NK-92 (cell line): ENCODE results near the gene UCN3.
"Not testable (repeated sequence)": the region's sequence is repeated elsewhere in the genome, so short reads cannot be mapped to it uniquely, and the experiment has no call there.

Experiments used
- DNase-seq: peaks from one replicate; lab custom pipeline; 2025; ENCODE audit not compliant: unreplicated experiment; lab: John Stamatoyannopoulos, UW

The UCN3 gene

DNA sequence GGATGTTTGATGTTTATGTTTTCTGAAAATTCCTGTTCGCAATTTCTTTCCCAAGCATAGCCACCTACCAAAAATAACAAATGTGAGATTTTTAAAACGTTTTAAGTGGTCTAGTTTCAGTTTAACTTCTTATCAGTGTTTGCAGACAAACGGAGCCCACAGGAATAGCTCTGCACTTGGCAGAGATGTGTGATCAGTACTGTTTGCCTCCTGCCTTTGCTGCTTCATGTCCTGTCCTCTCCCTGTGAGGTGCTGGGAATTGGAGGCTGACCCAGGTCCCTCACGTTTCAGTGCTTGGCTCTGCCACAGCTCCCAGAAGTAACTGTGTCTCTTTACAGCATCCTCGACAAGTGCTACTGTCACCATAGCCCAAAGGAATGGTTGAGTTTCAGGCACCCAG is 1.2 kb downstream of the UCN3 start:
- no peak for DNase-seq

DNA sequence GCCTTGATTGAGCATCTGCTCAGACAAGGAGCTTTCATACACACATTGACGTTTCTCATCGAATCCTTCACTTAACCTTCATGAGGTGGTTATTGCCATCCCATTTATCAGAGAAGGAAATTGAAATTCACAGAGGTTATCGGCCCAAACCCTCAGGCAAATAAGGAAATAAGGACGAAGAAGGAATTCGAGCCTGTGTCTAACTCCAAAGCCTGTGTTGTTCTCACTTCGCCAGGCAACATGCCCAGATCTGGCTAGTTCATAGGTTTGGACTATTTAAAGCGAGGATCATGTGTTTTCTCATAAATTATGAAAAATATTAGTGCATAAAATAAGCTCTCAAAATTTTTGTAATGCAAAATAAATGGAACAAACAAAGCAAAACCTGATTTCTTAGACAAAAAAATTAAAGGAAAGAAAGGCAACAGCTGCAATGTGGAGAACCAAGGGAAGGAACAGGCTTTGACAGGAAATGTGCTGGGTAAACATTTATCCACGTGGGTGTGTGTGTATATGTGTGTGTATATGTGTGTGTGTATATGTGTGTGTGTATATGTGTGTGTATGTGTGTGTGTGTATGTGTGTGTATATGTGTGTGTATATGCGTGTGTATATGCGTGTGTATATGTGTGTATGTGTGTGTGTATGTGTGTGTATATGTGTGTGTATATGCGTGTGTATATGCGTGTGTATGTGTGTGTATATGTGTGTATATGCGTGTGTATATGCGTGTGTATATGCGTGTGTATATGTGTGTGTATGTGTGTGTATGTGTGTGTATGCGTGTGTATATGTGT is 4.8 kb downstream of the UCN3 start:
- DNase-seq = no peak

DNA sequence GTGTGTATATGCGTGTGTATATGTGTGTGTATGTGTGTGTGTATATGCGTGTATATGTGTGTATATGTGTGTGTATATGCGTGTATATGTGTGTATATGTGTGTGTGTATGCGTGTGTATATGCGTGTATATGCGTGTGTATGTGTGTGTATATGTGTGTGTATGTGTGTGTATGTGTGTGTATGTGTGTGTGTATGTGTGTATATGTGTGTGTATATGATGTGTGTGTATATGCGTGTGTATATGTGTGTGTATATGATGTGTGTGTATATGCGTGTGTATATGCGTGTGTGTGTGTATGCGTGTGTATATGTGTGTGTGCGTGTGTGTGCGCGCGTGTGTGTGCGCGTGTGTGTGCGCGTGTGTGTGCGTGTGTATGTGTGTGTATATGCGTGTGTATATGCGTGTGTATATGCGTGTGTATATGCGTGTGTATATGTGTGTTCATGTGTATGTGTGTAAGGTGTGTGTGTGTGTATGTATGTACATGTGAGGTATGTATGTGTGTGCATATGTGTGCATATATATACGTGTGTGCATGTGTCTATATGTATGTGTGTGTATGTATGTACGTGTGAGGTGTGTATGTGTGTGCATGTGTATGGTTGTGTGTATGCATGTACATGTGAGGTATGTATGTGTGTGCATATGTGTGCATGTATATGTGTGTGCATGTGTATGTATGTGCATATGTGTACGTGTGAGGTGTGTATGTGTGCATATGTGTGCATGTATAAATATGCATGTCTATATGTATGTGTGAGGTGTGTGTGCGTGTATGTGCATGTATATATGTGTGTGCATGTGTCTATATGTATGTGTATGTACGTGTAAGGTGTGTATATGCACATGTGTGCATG is 6.0 kb downstream of the UCN3 start:
- DNase-seq = no peak

DNA sequence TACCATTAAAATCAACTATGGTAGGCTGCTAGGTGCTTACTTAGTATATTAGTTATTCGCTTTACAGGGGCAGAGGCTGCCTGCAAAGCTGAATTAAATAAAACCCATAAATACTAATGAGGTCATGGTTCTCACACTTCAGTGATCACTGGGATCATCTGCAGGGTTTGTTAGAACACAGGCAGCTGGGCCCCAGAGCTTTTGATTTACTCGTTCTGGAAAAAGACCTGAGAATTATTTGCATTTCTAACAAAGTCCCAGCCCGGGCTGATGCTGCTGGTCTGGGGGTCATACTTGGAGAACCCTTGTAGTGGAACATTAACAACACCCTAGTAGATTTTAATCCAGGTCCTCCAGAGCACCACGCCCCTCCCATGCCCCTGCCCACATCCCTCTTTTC is 8.5 kb downstream of the UCN3 start:
- no peak for DNase-seq

DNA sequence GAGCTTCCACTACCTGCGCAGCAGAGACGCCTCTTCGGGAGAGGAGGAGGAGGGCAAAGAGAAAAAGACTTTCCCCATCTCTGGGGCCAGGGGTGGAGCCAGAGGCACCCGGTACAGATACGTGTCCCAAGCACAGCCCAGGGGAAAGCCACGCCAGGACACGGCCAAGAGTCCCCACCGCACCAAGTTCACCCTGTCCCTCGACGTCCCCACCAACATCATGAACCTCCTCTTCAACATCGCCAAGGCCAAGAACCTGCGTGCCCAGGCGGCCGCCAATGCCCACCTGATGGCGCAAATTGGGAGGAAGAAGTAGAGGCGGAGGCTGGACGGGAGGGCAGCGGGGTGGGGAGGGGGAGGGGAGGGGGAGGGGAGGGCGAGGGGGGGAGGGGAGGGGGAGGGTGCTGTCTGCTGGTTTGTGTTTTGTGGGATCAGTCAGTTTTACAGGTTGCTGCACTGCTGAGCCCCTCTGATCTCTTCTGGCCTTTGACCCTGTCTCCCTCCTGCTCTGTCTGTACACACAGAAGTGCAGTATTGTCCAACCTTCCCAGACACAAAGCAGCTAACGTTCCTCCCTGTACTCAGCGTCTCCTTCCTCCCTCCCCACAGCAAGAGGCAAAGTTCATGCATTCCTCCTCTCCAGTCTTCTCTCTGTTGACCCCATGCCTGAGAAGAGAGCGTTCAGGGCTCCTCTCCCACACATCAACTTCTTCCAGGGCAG is 9.3 kb downstream of the UCN3 start:
- DNase-seq = no peak

DNA sequence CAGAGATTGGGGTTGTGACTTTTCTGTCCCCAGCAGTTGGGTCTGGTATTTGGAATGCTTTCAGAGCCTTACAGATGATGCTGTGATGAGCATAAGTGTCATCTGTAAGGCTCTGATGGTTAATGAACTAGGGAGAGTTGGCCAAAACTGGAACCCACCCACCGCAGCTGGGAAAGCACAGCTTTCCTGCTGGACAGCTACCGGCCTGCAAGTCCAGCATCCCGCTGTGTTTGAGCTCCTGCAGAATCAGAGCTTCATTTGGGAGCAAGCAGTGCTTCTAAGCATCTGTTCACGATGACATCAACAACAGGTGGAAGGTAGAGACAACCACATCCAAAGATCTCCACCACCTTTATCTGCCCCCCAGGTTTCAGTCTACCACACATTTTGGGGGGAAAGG is 11.7 kb downstream of the UCN3 start:
- DNase-seq = no peak

DNA sequence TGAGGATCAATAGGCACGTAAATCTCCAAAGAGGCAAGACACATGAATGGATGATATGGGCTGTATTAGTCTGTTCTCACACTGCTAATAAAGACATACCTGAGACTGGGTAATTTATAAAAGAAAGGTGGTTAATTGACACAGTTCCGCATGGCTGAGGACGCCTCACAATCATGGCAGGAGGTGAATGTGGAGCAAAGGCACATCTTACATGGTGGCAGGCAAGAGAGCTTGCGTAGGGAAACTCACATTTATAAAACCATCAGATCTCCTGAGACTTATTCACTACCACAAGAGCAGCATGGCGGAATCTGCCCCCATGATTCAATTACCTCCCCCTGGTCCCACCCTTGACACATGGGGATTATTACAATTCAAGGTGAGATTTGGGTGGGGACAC is 14.4 kb downstream of the UCN3 start:
- DNase-seq = not testable (repeated sequence)

DNA sequence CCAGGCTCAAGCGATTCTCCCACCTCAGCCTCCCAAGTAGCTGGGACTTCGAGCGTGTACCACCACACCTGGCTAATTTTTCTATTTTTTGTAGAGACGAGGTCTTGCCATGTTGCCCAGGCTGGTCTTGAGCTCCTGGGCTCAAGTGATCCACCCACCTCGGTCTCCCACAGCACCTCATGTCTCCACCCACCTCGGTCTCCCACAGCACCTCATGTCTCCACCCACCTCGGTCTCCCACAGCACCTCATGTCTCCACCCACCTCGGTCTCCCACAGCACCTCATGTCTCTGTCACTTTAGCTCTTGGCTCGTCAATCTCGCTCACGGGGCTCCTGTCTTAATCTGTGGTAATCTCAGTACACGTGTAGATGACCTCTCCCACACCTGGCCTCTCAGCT is 15.6 kb downstream of the UCN3 start:
- DNase-seq = not testable (repeated sequence)

DNA sequence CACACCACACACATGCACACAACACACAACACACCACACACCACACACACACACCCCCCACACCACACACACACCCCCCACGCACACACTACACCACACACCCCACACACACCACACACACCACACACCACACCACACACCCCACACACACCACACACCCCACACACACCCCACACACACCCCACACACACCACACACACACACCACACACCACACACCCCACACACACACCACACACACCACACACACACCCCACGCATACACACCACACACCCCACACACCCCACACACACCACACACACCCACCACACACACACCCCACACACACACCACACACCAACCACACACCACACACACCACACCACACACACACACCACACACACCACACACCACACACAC is 16.4 kb downstream of the UCN3 start:
- no peak for DNase-seq

DNA sequence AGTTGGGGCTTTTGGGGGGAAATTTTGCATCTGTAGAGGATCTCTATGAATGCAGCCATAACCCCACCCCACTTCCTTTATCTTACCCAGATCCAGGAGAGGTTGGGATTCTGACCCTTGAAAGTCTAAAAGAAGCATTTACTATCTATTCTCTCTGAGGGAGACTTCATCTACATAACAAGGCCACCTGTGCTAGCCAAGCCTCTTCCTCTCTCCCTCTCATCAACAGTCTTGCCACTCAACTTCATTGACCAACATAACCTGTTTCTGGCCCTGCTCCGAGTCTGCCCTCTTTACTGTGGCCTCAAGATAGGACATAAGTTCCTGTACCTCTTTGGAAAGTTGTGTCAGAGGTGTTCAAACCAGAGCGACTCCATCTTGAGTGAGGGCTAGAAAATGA is 20.5 kb downstream of the UCN3 start:
- no peak for DNase-seq

DNA sequence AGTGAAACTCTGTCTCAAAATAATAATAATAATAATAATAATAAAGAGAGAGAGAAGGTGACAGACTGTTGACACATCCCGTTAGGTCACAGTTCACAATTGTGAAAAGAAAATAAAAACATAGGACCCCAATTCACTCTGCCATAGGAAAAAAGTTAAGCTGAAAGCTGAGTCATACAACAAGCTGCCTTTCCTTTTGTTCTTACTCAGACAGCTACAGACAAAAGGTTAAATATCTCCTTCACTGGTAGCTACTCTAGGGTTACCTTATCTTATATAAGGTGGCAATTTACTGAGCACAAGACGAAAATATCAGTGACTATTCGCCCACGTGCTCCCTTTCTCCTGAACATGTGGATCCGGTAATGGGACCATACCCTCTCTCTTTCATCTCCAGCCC is 22.4 kb downstream of the UCN3 start:
- DNase-seq = no peak

DNA sequence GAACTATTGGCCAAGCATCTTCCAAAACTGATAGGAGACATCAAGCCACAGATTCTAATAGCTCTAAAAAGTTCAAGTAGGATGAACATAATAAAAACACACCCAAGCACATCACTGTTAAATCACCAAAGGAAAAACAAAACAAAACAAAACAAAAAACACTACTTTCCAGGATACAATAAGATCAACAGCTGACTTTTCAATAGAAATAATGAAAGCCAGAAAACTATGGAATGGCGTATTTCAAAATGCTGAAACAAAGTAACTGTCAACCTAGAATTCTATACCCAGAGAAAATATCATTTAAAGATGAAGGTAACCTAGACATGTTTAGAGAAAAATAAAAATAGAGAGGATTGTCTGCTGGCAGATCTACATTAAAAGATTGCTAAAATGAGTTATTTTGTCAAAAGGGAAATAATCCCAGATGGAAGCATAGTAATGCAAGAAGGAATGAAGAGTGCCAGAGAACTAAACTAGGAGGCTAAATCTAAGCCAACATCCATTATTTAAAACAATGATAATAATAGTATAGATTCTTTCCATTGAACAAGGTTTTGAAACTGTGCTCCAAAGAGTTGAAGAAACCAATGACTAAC is 25.9 kb downstream of the UCN3 start:
- DNase-seq = no peak

DNA sequence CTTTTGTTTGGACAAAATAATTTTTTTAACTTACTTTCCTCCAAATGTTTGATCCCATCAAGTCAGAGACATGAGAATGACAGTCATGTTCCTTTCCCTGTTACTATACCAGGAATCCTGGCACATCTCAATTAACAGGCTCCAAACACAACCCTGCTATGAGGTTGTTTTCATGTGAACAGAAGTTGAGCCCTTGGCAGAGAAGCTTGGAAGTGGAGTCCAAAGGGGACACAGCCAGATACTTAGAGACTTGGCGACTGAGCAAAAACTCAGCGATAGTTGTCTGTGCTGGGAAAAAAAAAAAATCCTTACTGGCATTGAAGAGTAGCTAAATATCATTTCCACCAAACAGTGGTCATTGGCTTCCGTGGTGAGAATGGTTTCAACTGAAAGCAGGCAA is 27.0 kb downstream of the UCN3 start:
- DNase-seq = no peak

DNA sequence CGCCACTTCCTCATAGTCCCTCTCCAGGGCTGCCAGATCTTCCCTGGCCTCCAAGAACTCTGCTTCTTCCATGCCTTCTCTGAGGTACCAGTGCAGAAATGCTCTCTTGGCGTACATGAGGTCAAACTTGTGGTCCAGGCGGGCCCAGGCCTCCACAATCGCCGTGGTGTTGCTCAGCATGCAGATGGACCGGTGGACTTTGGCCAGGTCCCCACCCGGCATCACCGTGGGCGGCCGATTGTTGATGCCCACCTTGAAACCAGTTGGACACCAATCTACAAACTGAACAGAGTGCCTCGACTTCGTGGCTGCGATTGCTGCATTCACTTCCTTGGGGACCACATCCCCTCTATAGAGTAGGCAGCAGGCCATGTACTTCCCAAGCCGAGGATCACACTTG is 28.8 kb downstream of the UCN3 start:
- DNase-seq = no peak

DNA sequence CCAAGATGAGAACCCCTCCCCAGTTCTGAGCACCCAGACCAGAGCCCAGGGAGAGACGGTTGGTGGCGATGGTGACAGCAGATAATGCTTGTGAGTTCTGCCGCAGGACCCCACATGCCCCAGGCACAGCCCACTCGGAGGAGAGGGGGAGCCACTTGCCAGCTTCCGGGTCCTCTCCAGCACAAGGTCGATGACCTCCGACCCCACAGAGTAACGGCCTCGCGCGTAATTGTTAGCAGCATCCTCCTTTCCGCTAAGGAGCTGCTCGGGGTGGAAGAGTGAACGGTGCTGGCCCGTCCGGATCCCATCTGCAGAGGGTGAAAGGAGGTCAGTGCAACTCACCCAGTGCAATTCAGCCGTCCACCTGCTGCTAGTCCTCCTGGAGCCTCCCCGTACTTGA is 30.4 kb downstream of the UCN3 start:
- no peak for DNase-seq

DNA sequence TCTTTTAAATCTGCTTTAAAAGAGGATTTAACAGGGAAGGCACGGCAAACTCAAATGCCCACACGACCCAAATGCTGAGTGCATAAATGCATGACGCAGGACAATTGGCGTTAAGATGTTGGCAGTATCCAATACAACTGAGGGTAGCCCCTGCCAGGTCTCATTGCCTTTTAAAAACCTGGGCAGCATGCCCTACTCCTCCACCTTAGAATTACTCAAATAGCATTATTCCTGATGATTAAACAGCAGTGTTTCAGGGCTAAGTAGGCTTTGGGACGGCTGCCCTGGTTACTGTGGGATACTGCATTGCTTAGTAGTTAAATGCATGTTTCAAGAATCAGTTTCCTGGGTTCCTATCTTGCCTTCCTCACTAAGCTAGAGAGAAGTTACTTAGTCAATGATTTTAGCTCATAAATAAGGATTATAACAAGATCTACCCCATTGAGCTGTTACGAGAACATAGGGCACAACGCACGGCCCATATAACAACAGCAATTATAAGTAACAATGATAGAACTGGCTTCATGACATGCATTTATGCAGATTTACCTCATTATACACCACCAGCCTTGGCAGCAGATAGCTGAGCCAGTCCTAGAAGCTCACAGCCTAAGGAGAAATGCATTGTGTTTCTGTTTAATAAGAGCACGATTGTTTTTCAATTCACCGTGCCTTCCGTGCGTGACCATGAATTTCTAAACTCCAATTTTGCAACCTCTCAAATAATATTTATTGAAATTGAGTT is 32.0 kb downstream of the UCN3 start:
- no peak for DNase-seq

DNA sequence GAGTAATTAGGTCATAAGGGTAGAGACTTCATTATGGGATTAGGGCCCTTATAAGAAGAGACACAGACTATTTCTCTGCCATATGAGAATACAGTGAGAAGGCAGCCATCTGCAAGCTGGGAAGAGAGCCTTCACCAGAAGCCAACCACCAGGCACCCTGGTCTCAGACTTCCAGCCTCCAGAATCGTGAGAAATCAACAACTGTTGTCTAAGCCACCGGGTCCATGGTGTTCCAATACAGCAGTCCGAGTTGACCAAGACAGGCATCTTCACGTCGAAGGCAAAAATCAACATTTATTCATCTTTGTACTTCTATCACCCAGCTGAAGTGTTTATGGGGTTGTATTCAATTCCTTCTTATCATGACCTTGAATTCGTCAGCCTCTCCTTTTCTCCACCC is 34.6 kb downstream of the UCN3 start:
- DNase-seq = no peak

DNA sequence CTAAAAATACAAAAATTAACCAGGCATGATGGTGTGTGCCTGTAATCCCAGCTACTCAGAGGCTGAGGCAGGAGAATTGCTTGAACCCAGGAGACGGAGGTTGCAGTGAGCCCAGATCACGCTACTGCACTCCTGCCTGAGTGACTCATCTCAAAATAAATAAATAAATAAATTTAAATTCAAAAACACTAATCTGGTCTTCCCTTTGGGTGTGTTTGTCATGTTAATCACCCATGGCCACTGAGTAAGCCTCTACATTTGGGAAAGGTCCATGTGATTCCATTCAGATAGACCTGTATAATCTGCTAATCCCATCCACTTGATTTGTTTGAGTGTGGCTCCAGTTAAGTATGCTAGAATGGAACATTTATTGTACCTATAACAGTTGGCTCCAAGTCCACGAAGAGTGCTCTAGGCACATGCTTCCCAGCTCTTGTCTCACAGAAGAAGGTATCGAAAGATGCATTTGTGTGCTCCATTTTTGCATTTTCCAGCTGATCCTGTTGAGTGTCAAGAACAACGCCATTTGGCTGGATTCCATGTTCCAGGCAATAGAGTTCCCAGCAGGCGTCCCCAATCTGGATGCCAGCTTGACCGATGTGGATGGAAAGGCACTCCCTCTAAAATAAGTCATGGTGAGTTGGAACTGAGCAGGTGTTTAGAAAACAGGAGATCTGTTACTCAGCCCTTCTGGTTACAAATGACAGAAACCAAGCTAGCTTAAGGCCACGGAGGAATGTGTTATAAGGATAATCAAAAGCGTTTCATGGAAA is 35.9 kb downstream of the UCN3 start:
- DNase-seq = no peak

DNA sequence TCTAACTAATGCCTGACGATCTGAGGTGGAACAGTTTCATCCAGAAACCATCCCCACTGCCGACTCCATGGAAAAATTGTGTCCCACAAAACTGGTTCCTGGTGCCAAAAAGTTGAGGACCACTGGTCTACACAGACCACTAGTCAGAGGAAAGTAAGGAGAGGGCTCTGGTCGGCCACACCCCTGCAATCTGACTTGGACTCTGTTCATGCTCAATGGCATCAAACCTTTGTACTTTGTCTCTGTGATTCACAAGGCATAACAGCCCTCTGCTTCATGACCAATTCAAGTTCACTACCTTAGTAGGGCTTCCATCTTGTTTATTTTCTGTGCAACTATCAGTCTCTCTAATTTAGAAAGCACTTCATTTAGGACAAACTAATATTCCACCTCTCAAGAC is 38.0 kb downstream of the UCN3 start:
- DNase-seq = no peak
